Effector memory CD4-positive, alpha-beta T cell (primary cell): Measurements from ENCODE around the gene KAT2B.
"Not testable (repeated sequence)": the region's sequence is repeated elsewhere in the genome, so short reads cannot be mapped to it uniquely, and the experiment has no call there.

Experiments used
- DNase-seq, 3 donors: peaks; one replicate each; pipeline ENCODE4 v3.0.0-alpha.2; 2020
- H3K27ac ChIP-seq: 2 replicates; pipeline ENCODE4 v1.7.0; 2013; ENCODE audit warnings: mild to moderate bottlenecking, low read length, moderate library complexity; ENCODE audit not compliant: insufficient read depth, poor library complexity, severe bottlenecking
- H3K27me3 ChIP-seq: replicated peaks from 2 replicates; pipeline ENCODE4 v1.7.0; 2013; ENCODE audit warnings: mild to moderate bottlenecking, low read length; ENCODE audit not compliant: insufficient read depth, control insufficient read depth, poor library complexity, severe bottlenecking
- H3K36me3 ChIP-seq: 2 replicates; pipeline ENCODE4 v1.7.0; 2013; ENCODE audit warnings: mild to moderate bottlenecking, low read length, moderate library complexity; ENCODE audit not compliant: control insufficient read depth, insufficient read depth
- H3K4me1 ChIP-seq: 2 replicates; pipeline ENCODE4 v1.7.0; 2013; ENCODE audit warnings: low read length, mild to moderate bottlenecking; ENCODE audit not compliant: control insufficient read depth, insufficient read depth, poor library complexity, severe bottlenecking
- H3K4me3 ChIP-seq: 2 replicates; pipeline ENCODE4 v1.7.0; 2013; ENCODE audit warnings: low read length, low read depth, mild to moderate bottlenecking; ENCODE audit not compliant: insufficient read depth, poor library complexity, severe bottlenecking
- H3K9me3 ChIP-seq: 2 replicates; pipeline ENCODE4 v1.7.0; 2013; ENCODE audit warnings: mild to moderate bottlenecking, low read length, moderate library complexity; ENCODE audit not compliant: control insufficient read depth
- total RNA-seq, 3 donors: gene quantifications; one replicate each; lab custom pipeline; 2026; lab: John Stamatoyannopoulos, UW

The KAT2B gene
- 194 to 234 (median 230) reads per million in 3 donors for total RNA-seq

DNA sequence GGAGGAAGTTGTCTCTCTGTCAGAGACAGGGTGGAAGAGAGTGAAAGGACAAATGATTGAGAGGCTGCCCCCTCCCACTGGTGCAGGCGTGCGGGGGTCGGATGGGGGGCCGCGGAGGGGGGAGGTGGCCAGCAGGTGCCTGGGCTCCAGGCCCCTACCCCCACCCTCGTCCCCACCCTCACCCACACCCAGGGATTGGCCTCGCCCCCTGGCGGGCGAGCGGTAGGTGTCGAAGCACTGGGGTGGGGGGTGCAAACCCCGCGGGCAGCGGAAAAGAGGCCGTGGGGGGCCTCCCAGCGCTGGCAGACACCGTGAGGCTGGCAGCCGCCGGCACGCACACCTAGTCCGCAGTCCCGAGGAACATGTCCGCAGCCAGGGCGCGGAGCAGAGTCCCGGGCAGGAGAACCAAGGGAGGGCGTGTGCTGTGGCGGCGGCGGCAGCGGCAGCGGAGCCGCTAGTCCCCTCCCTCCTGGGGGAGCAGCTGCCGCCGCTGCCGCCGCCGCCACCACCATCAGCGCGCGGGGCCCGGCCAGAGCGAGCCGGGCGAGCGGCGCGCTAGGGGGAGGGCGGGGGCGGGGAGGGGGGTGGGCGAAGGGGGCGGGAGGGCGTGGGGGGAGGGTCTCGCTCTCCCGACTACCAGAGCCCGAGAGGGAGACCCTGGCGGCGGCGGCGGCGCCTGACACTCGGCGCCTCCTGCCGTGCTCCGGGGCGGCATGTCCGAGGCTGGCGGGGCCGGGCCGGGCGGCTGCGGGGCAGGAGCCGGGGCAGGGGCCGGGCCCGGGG lies at the start of gene KAT2B:
Gene KAT2B (plus strand): TSS at position 682 of the 783 bp plus-strand sequence. CDS start 32 bp downstream, at position 714.
- peak within 1 kb of the TSS; percentile 76 for H3K4me3 ChIP-seq
- H3K27ac ChIP-seq = peak within 1 kb of the TSS; percentile 86
- DNase-seq = peak; percentile 71 to 78 (median 77)
- no peaks in the 10 kb centered on the region for H3K9me3 ChIP-seq
- H3K36me3 ChIP-seq = no peaks in the 10 kb centered on the region
- peaks cover 26% of the 10 kb centered on the region for H3K4me1 ChIP-seq
- no peaks in the 10 kb centered on the region for H3K27me3 ChIP-seq

DNA sequence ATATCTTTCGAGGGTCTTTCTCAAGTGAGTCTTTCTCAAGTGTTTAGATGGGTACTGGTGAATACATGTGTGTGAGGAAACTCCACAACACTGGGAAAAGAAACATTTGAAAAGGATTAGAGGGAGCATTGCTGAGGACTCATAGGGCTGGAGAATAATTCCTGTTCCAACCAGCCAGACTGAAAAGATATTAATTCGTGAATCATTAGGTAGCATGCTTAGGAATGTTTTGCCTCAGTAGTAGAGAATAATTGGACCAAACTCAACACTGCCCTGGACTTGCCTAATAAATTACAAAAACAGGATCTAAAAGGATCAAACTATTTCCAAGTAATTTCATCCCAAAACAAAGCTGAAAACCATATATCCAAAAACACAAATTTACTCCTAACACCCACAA lies 45.5 kb upstream of the KAT2B start:
- DNase-seq = no peak
- no peak overlapping the region for H3K4me3 ChIP-seq
- H3K36me3 ChIP-seq = no peaks in the 10 kb centered on the region
- no peaks in the 10 kb centered on the region for H3K9me3 ChIP-seq
- H3K27ac ChIP-seq = no peak overlapping the region
- no peaks in the 10 kb centered on the region for H3K4me1 ChIP-seq
- H3K27me3 ChIP-seq = no peaks in the 10 kb centered on the region

DNA sequence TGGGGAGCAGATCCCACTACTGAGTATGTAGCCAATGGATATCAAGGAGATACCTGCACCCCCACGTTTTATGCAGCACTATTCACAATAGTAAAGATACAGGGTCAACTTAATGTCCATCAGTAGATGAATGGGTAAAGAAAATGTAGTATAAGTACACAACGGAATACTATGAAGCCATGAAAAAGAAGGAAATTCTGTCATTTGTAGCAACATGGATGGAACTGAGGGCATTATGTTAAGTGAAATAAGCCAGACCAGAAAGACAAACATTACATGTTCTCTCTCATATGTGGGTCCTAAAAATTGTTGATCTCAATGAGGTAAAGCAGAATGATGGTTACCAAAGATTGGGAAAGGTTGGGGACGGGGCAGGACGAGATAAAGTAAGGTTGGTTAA lies 42.7 kb upstream of the KAT2B start:
- no peaks in the 10 kb centered on the region for H3K27me3 ChIP-seq
- no peaks in the 10 kb centered on the region for H3K4me1 ChIP-seq
- no peaks in the 10 kb centered on the region for H3K9me3 ChIP-seq
- no peak overlapping the region for H3K4me3 ChIP-seq
- H3K36me3 ChIP-seq = no peaks in the 10 kb centered on the region
- no peak overlapping the region for H3K27ac ChIP-seq
- no peak for DNase-seq

DNA sequence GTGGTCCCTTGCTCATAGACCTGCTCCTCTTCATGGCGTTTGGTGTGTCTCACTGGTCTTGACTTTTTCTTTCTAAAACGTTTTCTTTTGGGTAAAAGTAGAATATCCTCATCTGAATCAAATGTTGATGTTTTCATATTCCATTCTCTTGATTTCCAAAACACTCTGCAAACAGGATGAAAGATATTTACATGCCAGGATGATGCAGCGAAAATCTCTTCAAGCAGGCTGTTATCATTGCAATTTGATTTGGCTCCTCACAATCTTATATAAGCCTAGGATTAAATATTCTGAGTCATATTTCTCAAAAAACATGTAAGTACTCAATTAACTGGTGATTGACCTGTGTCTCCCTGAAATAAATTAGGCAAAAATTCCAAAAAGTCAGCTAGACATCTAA lies 38.3 kb upstream of the KAT2B start:
- Histone ChIP-seq H3K4me3 (no peak overlapping the region), H3K27me3 (no peaks in the 10 kb centered on the region), H3K36me3 (no peaks in the 10 kb centered on the region), H3K27ac (no peak overlapping the region), H3K4me1 (no peaks in the 10 kb centered on the region), H3K9me3 (no peaks in the 10 kb centered on the region)
- no peak for DNase-seq

DNA sequence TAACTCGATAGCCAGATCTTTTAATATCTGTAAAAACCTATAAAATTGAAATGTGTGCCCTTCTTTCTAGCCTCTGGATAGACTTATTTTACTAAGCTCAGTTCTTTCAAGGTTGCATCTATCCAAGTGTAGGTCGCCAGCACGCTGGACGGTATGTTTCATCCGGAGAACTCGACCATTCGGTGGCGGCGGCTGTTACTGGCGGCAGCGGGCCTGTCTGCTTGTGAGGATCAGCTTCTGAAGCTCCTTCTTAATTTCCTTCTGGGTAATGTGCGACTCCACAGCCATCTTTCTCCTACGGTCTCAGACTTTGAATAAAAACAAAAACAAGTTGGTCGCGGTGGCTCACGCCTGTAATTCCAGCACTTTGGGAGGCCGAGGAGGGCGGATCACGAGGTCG lies 32.3 kb upstream of the KAT2B start:
- Histone ChIP-seq H3K4me3 (no peak overlapping the region), H3K9me3 (no peaks in the 10 kb centered on the region), H3K36me3 (no peaks in the 10 kb centered on the region), H3K4me1 (no peaks in the 10 kb centered on the region), H3K27ac (no peak overlapping the region), H3K27me3 (no peaks in the 10 kb centered on the region)
- DNase-seq = no peak

DNA sequence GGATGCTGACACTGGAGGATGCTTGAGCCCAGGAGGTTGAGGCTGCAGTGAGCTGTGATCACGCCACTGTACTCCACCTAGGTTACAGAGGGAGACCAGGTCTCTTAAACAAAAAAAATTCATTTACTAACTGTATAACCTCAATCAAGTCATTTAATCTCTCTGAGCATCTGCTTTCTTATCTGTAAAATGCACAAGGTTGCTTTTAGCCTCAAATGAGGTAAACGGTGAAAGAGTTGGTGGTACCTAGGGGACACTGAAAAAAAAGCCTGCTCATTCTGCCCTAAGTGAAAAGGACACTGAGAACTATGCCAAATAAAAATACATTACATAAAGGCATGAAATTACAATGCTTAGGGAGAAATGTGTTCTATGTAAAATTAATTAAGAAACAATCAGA lies 31.6 kb upstream of the KAT2B start:
- Histone ChIP-seq H3K4me3 (no peak overlapping the region), H3K27me3 (no peaks in the 10 kb centered on the region), H3K27ac (no peak overlapping the region), H3K9me3 (no peaks in the 10 kb centered on the region), H3K36me3 (no peaks in the 10 kb centered on the region), H3K4me1 (no peaks in the 10 kb centered on the region)
- DNase-seq = no peak

DNA sequence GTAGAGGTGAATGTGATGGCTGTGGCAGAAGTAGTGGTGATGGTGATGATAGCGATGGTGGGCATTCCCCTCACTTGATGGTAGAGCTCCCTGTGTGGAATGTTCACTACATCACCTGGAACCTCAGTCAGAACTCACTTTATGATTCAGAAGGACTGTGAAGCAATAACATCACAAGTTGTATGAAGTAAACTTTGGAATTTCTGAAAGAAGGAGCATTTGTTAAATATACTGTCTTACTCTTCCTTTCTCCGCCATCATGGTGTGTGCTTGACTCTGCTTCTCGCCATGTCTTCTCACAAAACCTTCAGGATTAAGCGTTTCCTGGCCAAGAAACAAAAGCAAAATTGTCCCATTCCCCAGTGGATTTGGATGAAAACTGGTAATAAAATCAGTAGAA lies 28.1 kb upstream of the KAT2B start, which contains the start of gene PP2D1:
Gene PP2D1 (minus strand): TSS at position 101 of the 400 bp plus-strand sequence. CDS start 192 bp downstream, outside the sequence.
- Histone ChIP-seq H3K27ac (no peak within 1 kb of the TSS), H3K27me3 (no peaks in the 10 kb centered on the region), H3K4me1 (no peaks in the 10 kb centered on the region), H3K36me3 (no peaks in the 10 kb centered on the region), H3K4me3 (no peak within 1 kb of the TSS), H3K9me3 (no peaks in the 10 kb centered on the region)
- DNase-seq = no peak

DNA sequence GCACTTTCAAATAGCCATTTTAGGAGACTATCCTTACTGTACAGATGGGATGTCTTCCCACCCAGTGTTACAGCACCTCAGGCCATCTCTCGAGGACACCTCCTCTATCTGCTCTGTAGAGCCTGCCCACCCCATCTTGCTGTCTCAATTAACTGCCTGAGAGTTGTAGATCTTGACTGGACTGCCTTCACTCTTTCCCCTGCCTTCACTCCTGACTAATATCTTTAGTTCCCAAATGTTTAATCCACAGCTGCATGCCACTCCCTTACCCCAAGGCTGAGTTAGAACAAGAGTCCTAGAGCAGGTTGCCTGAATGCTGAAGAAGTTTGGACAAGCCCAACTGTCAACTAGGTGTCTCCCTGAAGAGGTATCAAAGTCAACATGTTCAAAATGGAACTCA lies 26.9 kb upstream of the KAT2B start:
- H3K9me3 ChIP-seq = no peaks in the 10 kb centered on the region
- H3K4me3 ChIP-seq = no peak overlapping the region
- no peak overlapping the region for H3K27ac ChIP-seq
- no peak for DNase-seq
- no peaks in the 10 kb centered on the region for H3K4me1 ChIP-seq
- H3K36me3 ChIP-seq = no peaks in the 10 kb centered on the region
- no peaks in the 10 kb centered on the region for H3K27me3 ChIP-seq

DNA sequence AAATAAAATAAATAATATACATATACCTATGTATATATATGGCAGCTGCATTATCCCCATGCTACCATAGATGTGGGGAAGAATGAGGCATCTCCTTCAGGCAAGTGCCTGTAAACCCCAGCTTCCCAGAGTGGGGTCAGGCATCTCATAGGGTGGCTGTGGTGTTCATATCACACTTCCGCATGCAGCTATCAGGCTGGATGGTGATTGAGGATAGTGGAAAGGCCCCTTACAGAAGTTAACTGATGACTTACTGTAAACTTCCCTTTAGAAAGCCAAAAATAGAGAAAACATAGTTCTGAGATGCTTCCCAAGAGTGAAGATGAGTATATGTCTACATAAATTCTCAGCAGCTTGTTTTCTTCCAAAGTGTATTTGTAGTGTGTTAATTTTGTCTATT lies 24.7 kb upstream of the KAT2B start:
- Histone ChIP-seq H3K27me3 (no peaks in the 10 kb centered on the region), H3K4me3 (no peak overlapping the region), H3K36me3 (no peaks in the 10 kb centered on the region), H3K9me3 (no peaks in the 10 kb centered on the region), H3K27ac (no peak overlapping the region), H3K4me1 (no peaks in the 10 kb centered on the region)
- no peak for DNase-seq

DNA sequence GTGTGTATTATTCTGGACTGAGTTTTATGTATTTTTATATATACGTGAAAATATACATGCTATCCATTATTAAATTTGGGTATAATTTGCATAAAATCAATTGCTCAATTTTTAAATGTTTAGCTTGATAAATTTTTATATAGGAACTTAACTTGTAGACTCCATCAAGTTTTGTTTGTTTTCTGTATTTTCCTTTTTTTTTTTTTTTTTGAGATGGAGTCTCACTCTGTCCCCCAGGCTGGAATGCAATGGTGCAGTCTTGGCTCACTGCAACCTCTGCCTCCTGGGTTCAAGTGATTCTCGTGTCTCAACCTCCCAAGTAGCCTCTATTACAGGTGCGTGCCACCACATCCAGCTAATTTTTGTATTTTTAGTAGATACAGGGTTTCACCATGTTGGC lies 24.2 kb upstream of the KAT2B start:
- not testable (repeated sequence) for H3K4me1 ChIP-seq, H3K27me3 ChIP-seq, H3K27ac ChIP-seq, DNase-seq, H3K9me3 ChIP-seq, H3K36me3 ChIP-seq, H3K4me3 ChIP-seq
